Transverse colon (tissue), 4 donors: ENCODE results near the gene ETFB. TPM values are rescaled to one million over a fixed set of nuclear protein-coding genes. Genes with fewer than 3 reads are reported as not detected.
A peak's percentile ranks its signal among the peaks of the same experiment; 100 is the strongest.
"Not testable (repeated sequence)": the region's sequence is repeated elsewhere in the genome, so short reads cannot be mapped to it uniquely, and the experiment has no call there.

Experiments
- DNase-seq: peaks from one replicate; pipeline ENCODE4 v3.0.0-alpha.2; 2019
- H3K27ac ChIP-seq, 4 donors: fragments of 200-600 bp; sonication (generic); 2 replicates each; pipeline ENCODE4 v1.5.1; 2016 to 2018; ENCODE audit warnings: inconsistent platforms in 4 of 4
- H3K27me3 ChIP-seq: fragments of 200-600 bp; sonication (generic); 2 replicates; pipeline ENCODE4 v1.5.1; 2017; ENCODE audit warnings: inconsistent platforms
- H3K36me3 ChIP-seq, 4 donors: fragments of 200-600 bp; sonication (generic); 2 replicates each; pipeline ENCODE4 v1.5.1; 2017 to 2019; ENCODE audit warnings: inconsistent platforms in 4 of 4
- H3K4me1 ChIP-seq, 4 donors: fragments of 200-600 bp; sonication (generic); 2 replicates each; pipeline ENCODE4 v1.5.1; 2017 to 2020; ENCODE audit warnings: inconsistent platforms in 4 of 4
- H3K4me3 ChIP-seq, 4 donors: fragments of 200-600 bp; sonication (generic); 1 replicate in 1 of 4; 2 replicates in 3 of 4; pipeline versions ENCODE4 v1.5.1 to v1.6.1; 2017 to 2019; ENCODE audit warnings: inconsistent platforms in 4 of 4
- H3K9me3 ChIP-seq, 2 donors: fragments of 200-600 bp; sonication (generic); 2 replicates each; pipeline ENCODE4 v1.5.1; 2017 to 2019; ENCODE audit warnings: inconsistent platforms in 2 of 2
- EP300 ChIP-seq: sonication (generic); formaldehyde crosslinking; IDR thresholded peaks from one replicate; pipeline ENCODE4 v1.6.1; 2017; ENCODE audit warnings: antibody characterized with exemption, low read depth
- POLR2A ChIP-seq: fragments of 450-650 bp; IDR thresholded peaks from one replicate; pipeline ENCODE4 v1.6.1; 2016; ENCODE audit warnings: antibody characterized with exemption, mild to moderate bottlenecking, moderate library complexity
- POLR2AphosphoS5 ChIP-seq, 3 donors: sonication (generic); formaldehyde crosslinking; IDR thresholded peaks; one replicate each; pipeline ENCODE4 v1.6.1; 2016; ENCODE audit warnings: antibody characterized with exemption in 3 of 3
- WGBS, 2 donors: methylation state at CpG; one replicate each; pipeline ENCODE4 v1.1.5; 2018; ENCODE audit warnings: low coverage in 1 of 2; 5-methylcytosine and 5-hydroxymethylcytosine counted together
- in situ Hi-C, 4 donors: fragments of 200-750 bp; cut with MboI; loops; one replicate each; pipeline versions ENCODE4 v1.15.0 to v1.15.1; 2017; ENCODE audit warnings: low sequenced_read_pairs in 3 of 4, low pct_ligation_motif_present in 1 of 4, low pct_unique_long_range_greater_than_20kb in 1 of 4
- intact Hi-C: fragments of 100-400 bp; cut with DNase I; formaldehyde crosslinking; loops from one replicate; pipeline ENCODE4 v1.15.1; 2023; ENCODE audit warnings: low total_unique reads
- total RNA-seq, 4 donors: library from RNA; depleted of rRNA; stranded (reverse); fragments of >200 nt; gene quantifications; one replicate each; pipeline ENCODE4 v1.1.0, GENCODE V29; 2016
- TF ChIP-seq, protein P1 (sequence below), 5 experiments: fragments of 200-600 bp in 3 of 5; fragments of 450-650 bp in 2 of 5; sonication (generic) in 3 of 5; IDR thresholded peaks; 1 replicate in 2 of 5; 2 replicates in 3 of 5; pipeline ENCODE4 v1.5.1; 2016 to 2017; ENCODE audit warnings: antibody characterized with exemption in 5 of 5, inconsistent platforms in 3 of 5, mild to moderate bottlenecking in 2 of 5, moderate library complexity in 1 of 5

Gene ETFB
- total RNA-seq, 4 donors from 2014 or later: 56.9 to 147 (median 99.1) TPM

DNA sequence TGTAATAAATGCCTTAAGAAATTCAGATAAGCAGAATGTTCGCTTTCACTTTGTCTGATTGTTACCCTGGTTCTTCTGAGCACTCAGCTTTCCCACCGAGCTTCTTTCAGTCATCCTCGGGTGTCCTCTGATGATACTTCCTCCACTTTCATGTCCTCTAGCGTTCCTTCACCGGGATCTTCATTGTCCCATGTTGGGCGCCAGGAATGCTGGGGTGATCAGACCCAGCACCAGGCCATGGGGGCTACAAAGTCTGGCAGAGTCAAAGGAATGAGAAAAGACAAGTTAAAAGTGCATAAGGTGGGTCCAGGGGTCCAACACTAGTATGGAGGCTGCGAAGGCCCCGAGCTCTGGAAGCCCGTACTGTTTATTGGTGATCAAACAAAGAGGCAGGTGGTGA lies 35.9 kb upstream of the ETFB start:
- no peak for DNase-seq
- no peak overlapping the region for H3K4me3 ChIP-seq
- H3K9me3 ChIP-seq: peaks cover 0 to 15% of the 10 kb centered on the region in 2 donors
- no peaks in the 10 kb centered on the region for H3K27me3 ChIP-seq
- intact Hi-C loops: no loop called here
- no peak for TF ChIP-seq POLR2A
- no peak for TF ChIP-seq EP300
- no peak for TF ChIP-seq POLR2AphosphoS5 (IDR thresholded peaks at IDR 0.05)
- H3K4me1 ChIP-seq: no peaks in the 10 kb centered on the region
- WGBS, 2 donors: 94 to 95% methylated on average over 7 to 9 of the region's 9 CpGs
- in situ Hi-C loops: no loop called here
- H3K36me3 ChIP-seq: no peaks in the 10 kb centered on the region
- no peak overlapping the region for H3K27ac ChIP-seq

DNA sequence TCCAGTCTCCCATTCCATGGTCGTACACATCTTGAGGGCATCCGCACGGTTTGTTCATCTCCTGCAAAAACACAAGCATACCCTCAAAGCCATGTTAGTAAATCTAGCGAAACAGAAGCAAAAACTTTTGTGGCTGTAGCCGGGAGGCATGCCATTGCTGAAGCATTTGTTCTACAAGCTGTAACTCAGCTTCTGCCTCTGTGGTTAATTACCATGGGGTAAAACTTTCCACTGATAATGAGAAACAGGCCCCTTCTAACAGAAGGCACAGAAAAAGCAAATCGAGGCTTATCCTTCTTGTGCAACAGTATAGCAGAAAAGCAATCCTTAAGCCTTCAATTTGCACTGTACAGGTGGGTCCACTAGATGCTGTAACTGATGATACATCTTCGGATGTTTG lies 33.7 kb upstream of the ETFB start:
- H3K4me1 ChIP-seq, H3K27ac ChIP-seq, intact Hi-C loops, H3K4me3 ChIP-seq, in situ Hi-C loops, DNase-seq, H3K36me3 ChIP-seq, H3K27me3 ChIP-seq: not testable (repeated sequence)
- peaks cover 0 to 15% of the 10 kb centered on the region in 2 donors for H3K9me3 ChIP-seq
- WGBS, 2 donors: 84 to 85% methylated on average over 5 to 7 of the region's 7 CpGs

DNA sequence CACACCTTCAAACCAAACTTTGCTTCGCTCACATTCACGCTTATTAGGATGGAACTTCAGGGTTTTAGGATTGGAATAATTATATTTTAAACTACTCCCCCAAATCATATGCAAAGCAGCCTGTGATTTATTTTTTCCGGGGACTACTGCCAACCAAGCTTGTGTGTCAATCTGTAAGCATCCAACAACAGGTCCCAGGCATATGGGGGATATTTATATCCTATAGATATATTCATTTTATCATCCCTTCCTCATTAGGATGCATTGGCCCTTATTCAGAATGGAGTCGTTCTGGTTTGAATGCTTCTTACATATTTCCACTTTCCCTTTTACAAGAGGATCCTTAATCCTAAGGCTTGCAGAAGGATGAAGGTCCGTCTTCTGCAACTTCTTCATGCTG lies 33.0 kb upstream of the ETFB start:
- TF ChIP-seq, protein P1, sequence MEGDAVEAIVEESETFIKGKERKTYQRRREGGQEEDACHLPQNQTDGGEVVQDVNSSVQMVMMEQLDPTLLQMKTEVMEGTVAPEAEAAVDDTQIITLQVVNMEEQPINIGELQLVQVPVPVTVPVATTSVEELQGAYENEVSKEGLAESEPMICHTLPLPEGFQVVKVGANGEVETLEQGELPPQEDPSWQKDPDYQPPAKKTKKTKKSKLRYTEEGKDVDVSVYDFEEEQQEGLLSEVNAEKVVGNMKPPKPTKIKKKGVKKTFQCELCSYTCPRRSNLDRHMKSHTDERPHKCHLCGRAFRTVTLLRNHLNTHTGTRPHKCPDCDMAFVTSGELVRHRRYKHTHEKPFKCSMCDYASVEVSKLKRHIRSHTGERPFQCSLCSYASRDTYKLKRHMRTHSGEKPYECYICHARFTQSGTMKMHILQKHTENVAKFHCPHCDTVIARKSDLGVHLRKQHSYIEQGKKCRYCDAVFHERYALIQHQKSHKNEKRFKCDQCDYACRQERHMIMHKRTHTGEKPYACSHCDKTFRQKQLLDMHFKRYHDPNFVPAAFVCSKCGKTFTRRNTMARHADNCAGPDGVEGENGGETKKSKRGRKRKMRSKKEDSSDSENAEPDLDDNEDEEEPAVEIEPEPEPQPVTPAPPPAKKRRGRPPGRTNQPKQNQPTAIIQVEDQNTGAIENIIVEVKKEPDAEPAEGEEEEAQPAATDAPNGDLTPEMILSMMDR (IDR thresholded peaks at IDR 0.05): no peak
- no peak for TF ChIP-seq POLR2A
- no peak for TF ChIP-seq EP300
- TF ChIP-seq POLR2AphosphoS5 (IDR thresholded peaks at IDR 0.05): no peak
- Histone ChIP-seq H3K9me3 (peaks cover 0 to 15% of the 10 kb centered on the region in 2 donors), H3K36me3 (no peaks in the 10 kb centered on the region), H3K4me1 (peaks cover 0 to 10% (median 8%) of the 10 kb centered on the region in 4 donors), H3K27ac (no peak overlapping the region), H3K27me3 (no peaks in the 10 kb centered on the region), H3K4me3 (no peak overlapping the region)
- 90 to 95% methylated on average over 5 of the region's 5 CpGs for WGBS, 2 donors
- in situ Hi-C loops: no loop called here
- intact Hi-C loops: no loop called here
- DNase-seq: no peak

DNA sequence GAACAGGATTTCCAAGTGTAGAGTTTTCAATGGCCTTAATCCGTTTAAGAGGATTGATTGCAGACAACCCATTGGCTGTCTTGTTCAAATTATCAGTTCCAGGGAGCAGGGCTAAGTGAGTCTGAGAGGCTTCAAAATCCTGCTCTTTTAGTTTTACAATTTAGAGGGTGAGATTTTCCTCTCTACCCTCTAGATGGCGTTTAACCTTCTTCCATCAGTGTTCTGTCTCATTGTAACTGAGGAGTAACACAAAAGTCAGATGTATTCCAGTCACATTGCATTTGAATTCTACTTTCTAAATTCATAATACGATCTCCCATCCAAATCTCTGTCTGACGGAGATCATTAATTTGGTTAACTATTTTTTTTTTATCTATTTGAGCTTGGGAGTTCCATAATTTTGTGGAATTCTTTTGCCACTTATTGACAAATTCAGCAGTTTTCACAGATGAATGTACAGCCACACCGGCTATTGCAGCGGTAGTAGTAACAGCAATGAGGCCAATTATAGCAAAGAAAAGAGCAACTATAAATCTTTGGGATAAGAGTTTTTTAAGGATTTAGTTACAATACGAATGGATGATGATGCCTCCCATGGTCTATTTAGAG lies 32.0 kb upstream of the ETFB start:
- Histone ChIP-seq H3K4me1 (peaks cover 3 to 16% (median 10%) of the 10 kb centered on the region in 4 donors), H3K27me3 (no peaks in the 10 kb centered on the region), H3K9me3 (peaks cover 0 to 15% of the 10 kb centered on the region in 2 donors), H3K27ac (no peak overlapping the region), H3K36me3 (no peaks in the 10 kb centered on the region), H3K4me3 (no peak overlapping the region)
- intact Hi-C loops (no loop called here), in situ Hi-C loops (no loop called here)
- no peak for DNase-seq
- WGBS, 2 donors: 39 to 47% methylated on average over 6 to 7 of the region's 7 CpGs
- TF ChIP-seq, protein P1 (IDR thresholded peaks at IDR 0.05): peak; percentile 29 to 39 (median 39)
- TF ChIP-seq POLR2AphosphoS5 (IDR thresholded peaks at IDR 0.05): no peak

DNA sequence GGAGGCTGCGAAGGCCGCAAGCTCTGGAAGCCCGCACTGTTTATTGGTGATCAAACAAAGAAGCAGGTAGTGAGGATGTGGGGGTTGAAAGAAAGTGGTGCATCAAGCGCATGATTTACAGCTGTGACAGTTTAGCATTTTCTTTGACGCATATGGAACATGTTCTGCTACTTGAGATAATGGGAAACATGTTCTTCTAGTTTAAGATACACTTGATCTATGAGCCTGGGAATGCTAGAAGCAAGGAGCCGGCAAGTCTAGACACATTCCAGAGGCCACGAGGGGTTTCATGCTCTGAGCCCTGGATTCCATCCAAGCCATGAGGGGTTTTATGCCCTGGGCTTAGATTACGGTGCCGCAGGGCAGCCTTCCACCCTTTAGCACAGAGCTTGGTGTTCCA lies 31.3 kb upstream of the ETFB start:
- intact Hi-C loops, in situ Hi-C loops, H3K27ac ChIP-seq, H3K27me3 ChIP-seq, H3K36me3 ChIP-seq, DNase-seq, H3K4me3 ChIP-seq: not testable (repeated sequence)
- Histone ChIP-seq H3K9me3 (peaks cover 0 to 11% of the 10 kb centered on the region in 2 donors), H3K4me1 (peaks cover 3 to 16% (median 10%) of the 10 kb centered on the region in 4 donors)
- 72 to 91% methylated on average over 5 to 9 of the region's 9 CpGs for WGBS, 2 donors

DNA sequence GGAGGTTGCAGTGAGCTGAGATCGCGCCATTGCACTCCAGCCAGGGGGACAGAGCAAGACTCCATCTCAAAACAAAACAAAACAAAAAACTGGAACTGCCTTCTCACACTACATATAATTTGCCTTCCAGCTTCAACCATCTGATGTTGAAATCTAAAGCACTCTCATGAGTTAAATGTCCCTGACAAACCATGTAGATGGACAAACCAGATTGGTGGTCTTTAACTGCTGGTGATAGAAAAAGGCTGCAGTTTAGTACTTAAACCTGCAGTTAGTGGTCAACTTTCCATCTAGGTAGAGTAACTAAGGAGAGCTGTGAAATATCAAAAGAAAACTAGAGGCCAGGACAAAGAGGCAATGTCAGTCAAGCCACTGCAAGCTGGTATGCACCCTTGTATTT lies 30.0 kb upstream of the ETFB start:
- in situ Hi-C loops: no loop called here
- WGBS, 2 donors: 100% methylated on average over 2 of the region's 2 CpGs; no CpG with 5 or more reads in 1 of the 2 donors
- Histone ChIP-seq H3K9me3 (no peaks in the 10 kb centered on the region), H3K27ac (no peak overlapping the region), H3K36me3 (no peaks in the 10 kb centered on the region), H3K27me3 (no peaks in the 10 kb centered on the region), H3K4me3 (no peak overlapping the region), H3K4me1 (peaks cover 3 to 16% (median 10%) of the 10 kb centered on the region in 4 donors)
- no peak for DNase-seq
- intact Hi-C loops: no loop called here
- no peak for TF ChIP-seq POLR2AphosphoS5 (IDR thresholded peaks at IDR 0.05)
